Activated CD8-positive, alpha-beta T cell treated with anti-CD3 and anti-CD28 coated beads for 36 hours (primary cell): ENCODE measurements around the gene BEST2. TPM values are rescaled to one million over a fixed set of nuclear protein-coding genes. Genes with fewer than 3 reads are reported as not detected.
"Not testable (repeated sequence)": the region's sequence is repeated elsewhere in the genome, so short reads cannot be mapped to it uniquely, and the experiment has no call there.

Experiments
- ATAC-seq: fragments of 200-7000 bp; cut with Tn5 transposase; one replicate; pipeline ENCODE4 v1.10.0; 2021; ENCODE audit warnings: mild to moderate bottlenecking, moderate library complexity
- CTCF ChIA-PET: fragments of 350-600 bp; sonication (Branson Sonifier 250); formaldehyde crosslinking; loops from one replicate; lab custom pipeline; 2021; ENCODE audit warnings: antibody characterized with exemption; lab: Charles Lee
- POLR2A ChIA-PET: fragments of 350-600 bp; sonication (Branson Sonifier 250); formaldehyde crosslinking; loops from one replicate; lab custom pipeline; 2021; ENCODE audit warnings: antibody characterized with exemption; lab: Charles Lee
- DNase-seq: peaks from one replicate; pipeline ENCODE4 v3.0.0-alpha.2; 2020
- H3K27ac Mint-ChIP-seq: one replicate; pipeline ENCODE4 v1.8.0; 2021; ENCODE audit warnings: mild to moderate bottlenecking, mixed read lengths
- H3K27me3 Mint-ChIP-seq: one replicate; pipeline ENCODE4 v1.8.0; 2021; ENCODE audit warnings: mixed read lengths
- H3K36me3 Mint-ChIP-seq: one replicate; pipeline ENCODE4 v1.8.0; 2021; ENCODE audit warnings: low read depth, mixed read lengths
- H3K4me1 Mint-ChIP-seq: one replicate; pipeline ENCODE4 v1.8.0; 2021; ENCODE audit warnings: low read depth, mixed read lengths
- H3K4me3 Mint-ChIP-seq: one replicate; pipeline ENCODE4 v1.8.0; 2021; ENCODE audit warnings: mild to moderate bottlenecking, moderate library complexity, mixed read lengths
- H3K9me3 Mint-ChIP-seq: one replicate; pipeline ENCODE4 v1.8.0; 2021; ENCODE audit warnings: mixed read lengths
- CTCF ChIP-seq: fragments of 200-600 bp; IDR thresholded peaks from one replicate; pipeline ENCODE4 v1.8.0; 2022; ENCODE audit warnings: antibody characterized with exemption, mild to moderate bottlenecking
- intact Hi-C: fragments of 100-400 bp; cut with micrococcal nuclease; formaldehyde crosslinking; loops from one replicate; pipeline ENCODE4 v1.10.0; 2022
- total RNA-seq, 2 experiments: library from RNA; stranded (reverse); gene quantifications; one replicate each; pipeline ENCODE4 v1.2.3, GENCODE V29; 2021

BEST2 gene
- total RNA-seq, 2 experiments from 2014 or later: not detected

GRCh38 chr19:12794971-12795381, 43.4 kb downstream of the BEST2 start:
- ChIA-PET POLR2A (interaction anchor here (0.9 to 3.6 kb wide), 8 partner anchors 9 to 34 kb away, joined by 3 to 19 read pairs (median 7); partner anchors contain the start of genes HOOK2 and RNASEH2A), CTCF (interaction anchor here (1.4 to 14.2 kb wide), 10 partner anchors 8 to 120 kb away, joined by 4 to 480 read pairs (median 20); partner anchors contain the start of genes RNASEH2A and TRIR)
- peak overlapping the region; percentile 79 for H3K4me3 Mint-ChIP-seq
- intact Hi-C loops: loop anchor here (2.0 kb wide), 1 partner anchor 16 kb away; no protein-coding TSS in a partner anchor
- no peaks in the 10 kb centered on the region for H3K27me3 Mint-ChIP-seq
- DNase-seq (no peak), ATAC-seq (no peak)
- no peak for TF ChIP-seq CTCF
- H3K4me1 Mint-ChIP-seq: peaks cover 33% of the 10 kb centered on the region
- peak overlapping the region; percentile 87 for H3K27ac Mint-ChIP-seq
- H3K9me3 Mint-ChIP-seq: no peaks in the 10 kb centered on the region
- H3K36me3 Mint-ChIP-seq: peaks cover 26% of the 10 kb centered on the region

- peaks cover 34% of the 10 kb centered on the region for H3K4me1 Mint-ChIP-seq
- ChIA-PET CTCF (interaction anchor here (0.7 to 14.2 kb wide), 41 partner anchors 10 to 507 kb away, joined by 3 to 480 read pairs (median 4); partner anchors contain the start of genes DNASE2, GET3, RNASEH2A and TNPO2), POLR2A (interaction anchor here (0.7 to 3.6 kb wide), 14 partner anchors 9 to 356 kb away, joined by 3 to 26 read pairs (median 4); partner anchors contain the start of genes HOOK2 and RNASEH2A)
- no peaks in the 10 kb centered on the region for H3K27me3 Mint-ChIP-seq
- ATAC-seq (peak; percentile 15), DNase-seq (peak; percentile 80)
- peak overlapping the region; percentile 68 for H3K4me3 Mint-ChIP-seq
- no peaks in the 10 kb centered on the region for H3K9me3 Mint-ChIP-seq
- intact Hi-C loops: loop anchor here (2.0 kb wide), 1 partner anchor 36 kb away; no protein-coding TSS in a partner anchor
- peak overlapping the region; percentile 87 for H3K27ac Mint-ChIP-seq
- H3K36me3 Mint-ChIP-seq: peaks cover 36% of the 10 kb centered on the region
- peak; percentile 93 for TF ChIP-seq CTCF
Observed at GRCh38 chr19:12796146-12797071, 44.8 kb downstream of the BEST2 start.

GRCh38 chr19:12797141-12797587, 45.6 kb downstream of the BEST2 start:
- no peak for ATAC-seq
- H3K9me3 Mint-ChIP-seq: no peaks in the 10 kb centered on the region

GRCh38 chr19:12797607-12798006, 46.0 kb downstream of the BEST2 start:
- POLR2A ChIA-PET: interaction anchor here (0.8 to 3.6 kb wide), 4 partner anchors 13 to 35 kb away, joined by 3 to 26 read pairs (median 9); partner anchors contain the start of gene HOOK2
- intact Hi-C loops: loop anchor here (2.0 kb wide), 1 partner anchor 37 kb away; no protein-coding TSS in a partner anchor
- not testable (repeated sequence) for H3K27ac Mint-ChIP-seq

More at GRCh38 chr19:12797141-12797587, 45.6 kb downstream of the BEST2 start:
- ChIA-PET POLR2A (interaction anchor here (0.7 to 3.6 kb wide), 6 partner anchors 14 to 40 kb away, joined by 3 to 26 read pairs (median 9); partner anchors contain the start of gene HOOK2), CTCF (interaction anchor here (1.1 to 14.2 kb wide), 15 partner anchors 9 to 125 kb away, joined by 3 to 480 read pairs (median 8); partner anchors contain the start of genes GET3, RNASEH2A and TRIR)
- Mint-ChIP-seq H3K4me1 (peaks cover 35% of the 10 kb centered on the region), H3K4me3 (no peak overlapping the region), H3K27ac (no peak overlapping the region), H3K27me3 (no peaks in the 10 kb centered on the region), H3K36me3 (peaks cover 32% of the 10 kb centered on the region)
- DNase-seq: no peak
- no peak for TF ChIP-seq CTCF
- intact Hi-C loops: loop anchor here (2.0 kb wide), 1 partner anchor 36 kb away; no protein-coding TSS in a partner anchor

More at GRCh38 chr19:12797607-12798006, 46.0 kb downstream of the BEST2 start:
- DNase-seq, H3K4me3 Mint-ChIP-seq, ATAC-seq, H3K9me3 Mint-ChIP-seq, H3K27me3 Mint-ChIP-seq: not testable (repeated sequence)
- CTCF ChIA-PET: interaction anchor here (1.1 to 14.2 kb wide), 7 partner anchors 8 to 101 kb away, joined by 3 to 480 read pairs (median 49); partner anchors contain the start of gene RNASEH2A
- Mint-ChIP-seq H3K36me3 (peaks cover 29% of the 10 kb centered on the region), H3K4me1 (peaks cover 40% of the 10 kb centered on the region)
